NCI-H460 (cell line): ENCODE results near the gene LCE1E. TPM values are rescaled to one million over a fixed set of nuclear protein-coding genes. Genes with fewer than 3 reads are reported as not detected.

Experiments used
- DNase-seq: peaks from one replicate; pipeline ENCODE4 v3.0.0-alpha.2; 2016; ENCODE audit warnings: low read depth; ENCODE audit errors: extremely low read depth
- total RNA-seq: library from RNA; depleted of rRNA; stranded (reverse); fragments of >200 nt; shearing (Covaris generic); gene quantifications from 2 replicates; pipeline ENCODE4 v1.2.3, GENCODE V29; 2014; rRNA removed

Gene LCE1E
- total RNA-seq, 1 experiment from 2014 or later = not detected

DNA sequence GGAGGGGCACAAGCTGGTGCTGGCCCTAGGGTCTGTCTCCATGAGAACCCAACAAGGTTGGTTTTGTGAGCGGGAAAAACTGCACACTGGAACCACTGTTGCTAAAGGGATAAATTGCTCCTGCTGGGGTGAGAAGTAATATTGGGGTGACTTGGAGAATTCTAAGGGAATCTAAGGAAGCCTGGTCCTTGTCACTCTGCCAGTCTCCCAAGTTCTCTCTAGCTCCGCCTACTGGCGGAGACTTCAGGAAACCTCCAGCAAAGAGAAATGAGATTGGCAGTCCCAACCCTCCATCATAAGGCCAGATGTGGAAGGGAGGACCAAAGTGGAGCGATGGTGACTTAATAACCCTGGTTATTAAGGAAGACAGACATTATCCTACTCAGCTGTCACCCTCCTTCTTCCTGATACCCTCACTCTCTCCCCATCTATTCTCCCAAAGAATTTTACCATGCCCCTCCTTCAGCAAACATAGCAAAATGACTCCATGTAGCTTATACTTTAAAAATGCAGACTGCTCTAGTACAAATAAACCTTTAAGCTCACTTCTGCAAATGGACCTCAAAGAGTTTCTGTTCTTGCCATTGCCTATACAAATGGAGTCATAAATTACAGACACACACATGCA, 8.4 kb upstream of the LCE1E start:
- peak; percentile 18 for DNase-seq

DNA sequence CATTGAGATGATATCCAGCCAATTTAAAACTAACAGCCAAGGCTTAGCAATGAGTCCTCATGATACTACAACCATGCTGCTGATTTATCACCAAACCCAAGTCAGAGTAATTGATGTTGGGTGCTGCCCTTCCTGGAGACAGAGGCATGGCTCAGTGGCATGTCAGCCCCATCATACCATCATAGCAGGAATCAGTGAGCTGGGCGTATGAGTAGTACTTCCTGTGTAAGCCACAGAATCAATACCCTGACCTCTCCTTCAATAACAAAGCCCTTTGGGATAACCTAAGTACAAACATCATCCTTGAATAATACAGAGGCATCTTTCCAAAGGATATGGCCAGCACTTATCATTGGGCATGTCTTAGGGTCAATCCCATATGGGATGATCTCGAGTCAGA, 3.0 kb upstream of the LCE1E start:
- DNase-seq = no peak

DNA sequence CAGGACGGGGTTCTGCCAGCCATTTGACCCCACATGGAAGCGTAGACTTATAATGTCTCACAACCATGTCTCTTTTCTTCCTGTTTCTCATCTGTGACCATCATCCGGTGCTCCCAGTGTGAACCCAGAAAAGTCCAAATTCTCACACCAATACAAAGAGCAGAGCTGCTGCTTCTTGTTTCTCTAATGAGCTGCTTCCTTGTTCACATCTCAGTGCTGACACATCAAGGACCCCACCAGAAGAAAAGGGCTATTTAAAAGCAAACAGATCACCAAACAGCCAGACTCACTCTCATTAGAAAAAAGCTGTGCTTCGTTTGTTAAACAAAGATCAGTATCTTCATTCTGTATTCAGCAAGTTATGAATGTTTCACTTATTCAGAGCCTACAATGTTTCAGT, 9.6 kb downstream of the LCE1E start:
- no peak for DNase-seq

DNA sequence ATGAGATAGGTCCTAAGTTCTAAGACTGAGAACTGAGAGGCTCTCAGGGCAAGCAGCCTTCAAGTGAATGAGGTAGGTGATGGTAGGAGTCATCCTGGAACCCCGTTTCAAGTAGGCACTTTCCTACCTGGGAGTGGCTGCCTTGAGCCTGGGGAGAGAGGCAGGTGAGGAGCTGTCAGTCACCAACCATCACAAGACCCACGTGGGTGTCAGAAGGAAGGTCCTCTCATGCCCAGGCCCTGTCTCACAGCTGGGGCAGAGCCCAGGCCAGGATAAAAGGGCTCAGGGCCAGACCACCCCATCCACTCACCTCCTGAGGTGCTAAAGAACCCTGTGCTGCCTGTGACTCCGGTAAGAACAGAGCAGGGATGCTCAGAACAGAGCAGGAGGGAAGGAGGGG, 10.4 kb downstream of the LCE1E start, which contains the start of gene LCE1D:
Gene LCE1D (plus strand): TSS at position 301 of the 400 bp plus-strand sequence. CDS start 1,074 bp downstream, outside the sequence.
- DNase-seq = no peak

DNA sequence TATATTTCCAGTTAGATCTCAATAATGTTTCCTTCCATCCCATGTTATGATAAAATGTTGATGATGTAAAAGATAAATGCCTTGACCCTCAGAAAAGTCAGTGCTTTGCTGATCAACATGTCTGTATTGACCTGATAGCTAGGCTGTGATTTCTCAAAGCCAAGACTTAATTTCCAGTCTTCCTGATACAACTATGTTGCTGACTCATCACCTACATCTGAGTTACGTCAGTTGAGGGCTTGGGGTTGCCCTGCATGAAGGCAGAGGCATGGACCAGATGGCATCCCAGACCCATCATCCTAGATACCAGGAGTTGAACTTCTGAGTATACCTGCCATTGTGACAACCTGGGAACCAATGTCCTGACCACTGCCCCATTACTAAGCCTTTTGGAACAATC, 15.3 kb downstream of the LCE1E start:
- DNase-seq = no peak

DNA sequence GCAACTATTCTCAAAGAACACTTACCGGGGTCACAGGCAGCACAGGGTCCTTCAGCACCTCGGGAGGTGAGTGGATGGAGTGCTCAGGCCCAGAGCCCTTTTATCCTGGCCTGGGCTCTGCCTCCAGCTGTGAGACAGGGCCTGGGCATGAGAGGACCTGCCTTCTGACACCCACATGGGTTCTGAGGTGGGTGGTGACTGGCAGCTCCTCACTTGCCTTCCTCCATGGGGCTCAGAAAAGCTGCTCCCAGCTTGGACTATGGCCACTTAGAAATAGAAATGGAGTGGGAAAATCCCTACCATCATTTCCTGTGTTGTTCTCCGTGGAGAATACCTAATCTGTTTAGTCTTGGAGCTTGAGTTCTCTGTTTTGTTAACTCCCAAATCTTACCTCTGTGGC, 20.5 kb downstream of the LCE1E start, which contains the start of gene LCE1C:
Gene LCE1C (minus strand): TSS at position 76 of the 400 bp plus-strand sequence. CDS start 1,173 bp downstream, outside the sequence.
- DNase-seq = no peak

DNA sequence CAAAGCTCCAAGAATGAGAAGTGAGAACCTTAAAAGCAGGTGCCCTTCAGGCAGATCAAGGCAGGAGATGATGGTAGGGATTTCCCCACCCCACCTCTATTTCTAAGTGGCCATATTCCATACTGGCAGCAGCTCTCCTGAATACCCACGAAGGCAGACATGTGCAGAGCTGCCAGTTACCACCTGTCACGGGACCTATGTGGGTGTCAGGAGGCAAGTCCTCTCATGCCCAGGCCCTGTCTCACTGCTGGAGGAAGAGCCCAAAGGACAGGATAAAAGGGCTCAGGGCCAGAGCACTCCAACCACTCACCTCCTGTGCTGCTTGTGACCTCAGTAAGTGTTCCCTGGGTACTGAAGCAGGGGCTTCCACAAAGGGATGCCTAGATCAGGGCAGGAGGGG, 25.0 kb downstream of the LCE1E start:
- DNase-seq = no peak

DNA sequence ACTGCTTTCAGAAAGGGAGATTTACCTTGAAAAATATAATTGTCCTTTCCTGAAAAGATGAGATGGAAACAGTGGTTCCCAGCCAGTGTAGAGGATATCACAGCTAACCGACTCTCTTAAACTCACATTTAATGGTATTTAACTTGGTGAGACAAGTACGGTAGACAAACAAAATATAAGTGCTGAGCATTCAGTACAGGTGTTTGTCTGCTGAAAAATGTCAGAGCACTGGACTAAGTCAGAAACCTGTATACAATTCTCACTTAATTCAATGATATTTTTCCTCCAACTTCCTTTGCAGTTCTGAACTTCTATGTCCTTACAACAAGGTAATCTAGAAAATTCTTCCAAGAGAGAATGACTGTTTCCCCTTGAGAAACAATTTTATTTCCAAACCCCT, 25.6 kb downstream of the LCE1E start, which contains the start of gene LCE1B:
Gene LCE1B (plus strand): TSS at position 301 of the 400 bp plus-strand sequence. CDS start 476 bp downstream, outside the sequence.
- no peak for DNase-seq

DNA sequence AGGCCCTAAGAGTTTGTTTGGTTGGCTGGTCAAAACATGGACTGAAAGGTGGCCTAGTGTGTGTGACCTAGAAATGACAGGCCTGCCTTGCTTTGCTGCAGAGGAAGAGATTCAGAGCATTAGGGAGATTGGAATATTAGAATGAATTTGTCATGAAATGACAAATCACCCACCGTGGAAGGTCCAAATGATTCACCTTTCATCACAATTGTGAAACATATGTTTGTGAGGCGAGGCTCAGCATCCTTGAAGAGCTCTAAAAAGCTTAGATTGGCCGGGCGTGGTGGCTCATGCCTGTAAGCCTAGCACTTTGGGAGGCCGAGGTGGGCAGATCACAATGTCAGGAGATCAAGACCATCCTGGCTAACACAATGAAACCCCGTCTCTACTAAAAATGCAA, 31.3 kb downstream of the LCE1E start:
- DNase-seq = no peak

DNA sequence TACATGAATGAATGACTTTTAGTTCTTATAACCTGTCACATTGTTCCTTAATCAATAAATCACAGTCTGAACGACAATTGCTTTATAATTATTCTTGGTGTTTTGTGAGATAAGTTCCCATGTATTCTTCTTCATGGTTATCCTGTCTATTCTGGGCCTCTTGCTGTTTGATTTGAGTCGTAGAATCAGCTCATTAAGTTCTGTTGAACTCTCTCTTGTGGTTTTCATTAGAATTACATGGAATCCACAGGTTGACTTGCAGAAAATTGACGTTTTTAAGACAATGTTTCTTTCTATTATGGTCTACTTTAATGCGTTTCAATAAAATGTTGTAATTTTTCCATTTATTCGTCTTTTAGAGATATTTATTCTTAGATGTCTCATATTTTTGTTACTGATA, 37.2 kb downstream of the LCE1E start:
- no peak for DNase-seq

DNA sequence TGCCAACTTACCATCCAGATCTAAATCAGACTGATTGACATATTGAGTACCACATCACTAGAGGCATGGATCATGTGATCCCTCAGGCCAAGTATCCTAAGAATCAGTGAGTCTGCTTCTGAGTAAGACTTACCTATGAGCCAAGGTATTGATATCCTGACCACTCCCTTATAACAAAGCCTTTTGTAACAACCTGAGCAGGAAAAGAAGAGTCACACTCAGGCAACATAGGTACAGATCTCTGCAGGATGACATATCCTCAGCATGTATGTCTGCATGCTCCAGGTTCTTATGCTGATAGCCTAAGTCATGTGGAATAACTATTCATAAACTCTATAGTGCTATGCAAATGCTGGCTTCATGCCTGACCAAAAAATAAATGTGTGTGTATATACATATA, 38.9 kb downstream of the LCE1E start:
- DNase-seq = no peak

DNA sequence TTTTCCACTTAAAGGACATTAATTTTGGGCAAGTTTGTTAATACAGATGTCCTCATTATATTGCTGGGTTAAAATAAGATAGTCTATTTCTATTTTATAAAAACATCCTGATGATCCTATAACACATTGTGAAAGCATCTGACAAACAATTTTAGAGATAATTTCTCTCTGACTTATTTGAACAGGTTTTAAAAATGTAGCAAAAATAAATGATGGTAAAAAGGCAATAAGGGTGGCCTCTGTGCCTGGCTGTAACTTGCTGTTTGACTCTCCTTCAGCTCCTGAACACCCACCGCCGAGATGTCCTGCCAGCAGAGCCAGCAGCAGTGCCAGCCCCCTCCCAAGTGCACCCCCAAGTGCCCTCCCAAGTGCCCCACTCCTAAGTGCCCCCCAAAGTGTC, 41.1 kb downstream of the LCE1E start, which contains the start of gene LCE1A:
Gene LCE1A (plus strand): TSS at position 301 of the 400 bp plus-strand sequence. CDS start 0 bp downstream, at position 301.
- no peak for DNase-seq

DNA sequence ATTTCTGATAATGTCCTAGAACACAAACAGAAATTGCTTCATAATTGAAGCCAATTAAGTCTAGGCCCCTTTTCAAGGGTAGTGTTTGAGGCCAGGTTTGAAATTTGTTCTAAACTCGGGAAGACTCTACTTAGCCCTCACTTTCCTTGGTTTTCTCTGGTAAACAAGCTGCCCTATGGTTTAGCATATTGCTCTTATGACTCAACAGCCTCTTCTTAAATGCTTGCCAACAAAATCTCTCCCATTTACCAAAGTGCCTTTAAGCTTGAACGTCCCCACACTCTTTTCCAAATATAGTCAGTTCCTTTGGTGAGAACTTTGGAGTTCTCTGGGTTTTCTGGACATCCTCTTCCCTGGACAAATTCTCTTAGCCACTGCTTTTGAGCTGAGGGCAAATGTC, 50.8 kb downstream of the LCE1E start:
- no peak for DNase-seq

Other genes starting within 250 kb of the LCE1E start
- gene LCE3E, start 219.5 kb upstream of the LCE1E start, total RNA-seq = not detected in 2 replicates
- gene LCE3D, start 205.7 kb upstream of the LCE1E start, total RNA-seq = not detected in 2 replicates
- not detected in 2 replicates for gene LCE3C, start 186.0 kb upstream of the LCE1E start, total RNA-seq
- not detected in 2 replicates for gene LCE3B, start 172.4 kb upstream of the LCE1E start, total RNA-seq
- gene LCE3A, start 163.2 kb upstream of the LCE1E start, total RNA-seq = not detected in 2 replicates
- gene LCE2D, start 122.9 kb upstream of the LCE1E start, total RNA-seq = not detected in 2 replicates
- not detected in 2 replicates for gene LCE2C, start 111.0 kb upstream of the LCE1E start, total RNA-seq
- not detected in 2 replicates for gene LCE2B, start 100.1 kb upstream of the LCE1E start, total RNA-seq
- gene LCE2A, start 87.9 kb upstream of the LCE1E start, total RNA-seq = not detected in 2 replicates
- not detected in 2 replicates for gene LCE4A, start 78.1 kb upstream of the LCE1E start, total RNA-seq
- not detected in 2 replicates for gene KPRP, start 28.2 kb upstream of the LCE1E start, total RNA-seq
- gene LCE1F, start 11.1 kb upstream of the LCE1E start, total RNA-seq = not detected in 2 replicates
- not detected in 2 replicates for gene LCE1D, start 10.5 kb downstream of the LCE1E start, total RNA-seq
- not detected in 2 replicates for gene LCE1C, start 20.4 kb downstream of the LCE1E start, total RNA-seq
- gene LCE1B, start 25.7 kb downstream of the LCE1E start, total RNA-seq = not detected in 2 replicates
- not detected in 2 replicates for gene LCE1A, start 41.2 kb downstream of the LCE1E start, total RNA-seq
- gene LCE6A, start 56.6 kb downstream of the LCE1E start, total RNA-seq = not detected in 2 replicates
- not detected in 2 replicates for gene LCE7A, start 73.7 kb downstream of the LCE1E start, total RNA-seq
- not detected in 2 replicates for gene SMCP, start 92.1 kb downstream of the LCE1E start, total RNA-seq
- not detected in 2 replicates for gene IVL, start 122.3 kb downstream of the LCE1E start, total RNA-seq
- not detected in 2 replicates for gene SPRR5, start 160.9 kb downstream of the LCE1E start, total RNA-seq
- gene SPRR4, start 184.4 kb downstream of the LCE1E start, total RNA-seq = not detected in 2 replicates
- gene SPRR1A, start 197.8 kb downstream of the LCE1E start, total RNA-seq = not detected in 2 replicates
- not detected in 2 replicates for gene SPRR3, start 215.5 kb downstream of the LCE1E start, total RNA-seq
- not detected in 2 replicates for gene SPRR1B, start 244.9 kb downstream of the LCE1E start, total RNA-seq